NCI-H82 treated with DMSO at 0.1 percent for 48 hours (cell line): ENCODE results near the gene ZNF600.
"Not testable (repeated sequence)": the region's sequence is repeated elsewhere in the genome, so short reads cannot be mapped to it uniquely, and the experiment has no call there.

ENCODE experiments used
- DNase-seq: peaks from one replicate; lab custom pipeline; 2025; ENCODE audit not compliant: unreplicated experiment; lab: John Stamatoyannopoulos, UW

ZNF600 gene

GRCh38 chr19:52742516-52742915, 44.1 kb downstream of the ZNF600 start:
- no peak for DNase-seq

GRCh38 chr19:52741951-52742485, 44.6 kb downstream of the ZNF600 start:
- DNase-seq = no peak

GRCh38 chr19:52741371-52741770, 45.2 kb downstream of the ZNF600 start:
- not testable (repeated sequence) for DNase-seq

GRCh38 chr19:52739576-52739975, 47.0 kb downstream of the ZNF600 start:
- DNase-seq = no peak

GRCh38 chr19:52735734-52736133, 50.9 kb downstream of the ZNF600 start:
- no peak for DNase-seq

GRCh38 chr19:52734893-52735661, 51.5 kb downstream of the ZNF600 start, which contains the start of gene ZNF611:
ZNF611 (minus strand) TSS chr19:52735044; CDS start chr19:52715894, 19,150 bp downstream.
- peak; percentile 76 for DNase-seq

- DNase-seq = no peak
Observed at GRCh38 chr19:52734331-52734892, 52.2 kb downstream of the ZNF600 start.

- not testable (repeated sequence) for DNase-seq
Observed at GRCh38 chr19:52726051-52726450, 60.5 kb downstream of the ZNF600 start.

GRCh38 chr19:52725528-52725961, 61.0 kb downstream of the ZNF600 start:
- DNase-seq = no peak

- no peak for DNase-seq
Observed at GRCh38 chr19:52724701-52725514, 61.7 kb downstream of the ZNF600 start.

GRCh38 chr19:52723907-52724598, 62.5 kb downstream of the ZNF600 start:
- DNase-seq = not testable (repeated sequence)

- DNase-seq = no peak
Observed at GRCh38 chr19:52722062-52723003, 64.3 kb downstream of the ZNF600 start.

- DNase-seq = not testable (repeated sequence)
Observed at GRCh38 chr19:52720541-52720940, 66.0 kb downstream of the ZNF600 start.

GRCh38 chr19:52716522-52716921, 70.1 kb downstream of the ZNF600 start:
- DNase-seq = no peak

- DNase-seq = not testable (repeated sequence)
Observed at GRCh38 chr19:52715902-52716301, 70.7 kb downstream of the ZNF600 start.

GRCh38 chr19:52715330-52715729, 71.3 kb downstream of the ZNF600 start:
- DNase-seq = not testable (repeated sequence)
